Measurements from ENCODE around the gene EHD4.

DNA sequence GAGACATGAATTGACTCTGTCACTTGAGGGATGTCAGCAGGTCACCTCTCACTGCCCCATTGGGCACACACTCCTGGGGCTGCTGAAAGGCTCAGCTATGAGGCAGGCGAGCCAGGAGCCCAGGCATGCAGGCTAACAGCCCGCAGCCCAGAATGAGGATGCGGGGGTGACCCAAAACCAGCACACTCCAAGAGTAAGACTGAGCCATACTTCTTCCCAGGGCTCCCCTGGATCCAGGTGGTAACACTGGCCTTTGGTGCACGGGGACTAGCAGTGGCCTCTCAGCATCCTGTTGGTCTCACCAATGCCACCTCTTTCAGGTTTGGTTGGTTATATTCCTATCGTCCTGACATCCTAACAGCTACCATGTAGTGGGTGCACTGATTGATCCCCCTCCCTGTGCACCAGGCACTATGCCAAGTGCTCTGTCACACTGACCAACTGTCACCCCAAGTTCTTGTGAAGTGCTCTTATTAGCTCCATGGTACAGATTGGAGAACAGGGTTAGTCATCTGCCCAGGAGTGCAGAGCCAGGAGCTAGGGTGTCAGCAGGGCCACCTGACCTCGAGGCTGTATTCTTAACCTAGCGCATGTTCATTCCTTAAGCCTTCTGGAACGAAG, 53.7 kb downstream of the EHD4 start:
- TF ChIP-seq ZNF211 (tag by site-specific recombination; IDR thresholded peaks at IDR 0.05; ENCODE audit: low read depth) (no peak), EGR2 (tag by site-specific recombination; IDR thresholded peaks at IDR 0.05; ENCODE audit: low read depth) (no peak), ZNF19 (tag by site-specific recombination; IDR thresholded peaks at IDR 0.05; ENCODE audit: low read depth) (no peak), ZNF311 (tag by site-specific recombination; IDR thresholded peaks at IDR 0.05; ENCODE audit: borderline replicate concordance) (no peak)
- TF ChIP-seq, protein P1, sequence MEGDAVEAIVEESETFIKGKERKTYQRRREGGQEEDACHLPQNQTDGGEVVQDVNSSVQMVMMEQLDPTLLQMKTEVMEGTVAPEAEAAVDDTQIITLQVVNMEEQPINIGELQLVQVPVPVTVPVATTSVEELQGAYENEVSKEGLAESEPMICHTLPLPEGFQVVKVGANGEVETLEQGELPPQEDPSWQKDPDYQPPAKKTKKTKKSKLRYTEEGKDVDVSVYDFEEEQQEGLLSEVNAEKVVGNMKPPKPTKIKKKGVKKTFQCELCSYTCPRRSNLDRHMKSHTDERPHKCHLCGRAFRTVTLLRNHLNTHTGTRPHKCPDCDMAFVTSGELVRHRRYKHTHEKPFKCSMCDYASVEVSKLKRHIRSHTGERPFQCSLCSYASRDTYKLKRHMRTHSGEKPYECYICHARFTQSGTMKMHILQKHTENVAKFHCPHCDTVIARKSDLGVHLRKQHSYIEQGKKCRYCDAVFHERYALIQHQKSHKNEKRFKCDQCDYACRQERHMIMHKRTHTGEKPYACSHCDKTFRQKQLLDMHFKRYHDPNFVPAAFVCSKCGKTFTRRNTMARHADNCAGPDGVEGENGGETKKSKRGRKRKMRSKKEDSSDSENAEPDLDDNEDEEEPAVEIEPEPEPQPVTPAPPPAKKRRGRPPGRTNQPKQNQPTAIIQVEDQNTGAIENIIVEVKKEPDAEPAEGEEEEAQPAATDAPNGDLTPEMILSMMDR (tag by site-specific recombination; IDR thresholded peaks at IDR 0.05): no peak

Data from HEK293 (cell line).